Activated gamma-delta T cell (primary cell): ENCODE data around the gene DPP6.
"Not testable (repeated sequence)": the region's sequence is repeated elsewhere in the genome, so short reads cannot be mapped to it uniquely, and the experiment has no call there.

Source experiments
- DNase-seq: peaks from one replicate; lab custom pipeline; 2025; lab: John Stamatoyannopoulos, UW

Gene DPP6

DNA sequence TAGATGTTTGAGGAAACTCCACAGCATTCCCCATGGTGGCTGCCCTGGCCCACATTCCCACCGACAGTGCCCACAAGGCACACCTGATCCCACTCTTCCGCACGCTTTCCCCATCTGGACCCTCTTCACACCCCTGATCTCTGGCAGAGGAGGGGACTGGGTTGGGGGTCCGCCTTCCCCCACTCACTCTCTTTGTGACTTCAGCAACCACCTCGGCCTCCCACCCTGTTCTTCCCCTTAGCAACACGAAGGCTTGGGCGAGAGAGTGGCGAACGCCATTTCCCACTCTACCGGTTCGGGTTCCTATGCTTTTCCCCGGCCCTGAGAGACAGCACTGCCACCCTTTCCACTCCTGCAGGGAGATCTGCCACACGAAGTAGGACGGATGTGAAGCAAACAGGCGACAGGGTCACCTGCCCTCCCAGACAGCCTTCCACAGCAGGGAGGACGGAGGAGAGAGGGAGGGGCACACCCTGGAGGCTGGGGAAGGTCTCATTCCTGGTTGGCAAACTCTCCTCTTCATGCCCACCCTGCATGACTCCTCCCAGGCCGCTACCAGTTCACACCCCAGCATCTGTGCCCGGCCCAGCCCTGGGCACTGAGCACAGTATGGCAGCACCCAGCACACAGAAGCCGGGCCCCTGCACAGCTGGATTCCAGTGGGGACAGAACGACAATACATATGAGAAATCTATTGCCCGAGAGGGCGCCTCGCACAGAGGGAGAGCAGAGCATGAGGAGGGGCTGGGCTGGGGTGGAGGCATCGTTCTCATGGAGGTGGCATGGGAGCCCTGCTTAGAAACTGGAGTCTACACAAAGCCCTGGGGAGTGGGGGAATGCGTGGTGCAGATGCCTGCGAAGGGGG, 857.3 kb downstream of the DPP6 start:
- DNase-seq = no peak

DNA sequence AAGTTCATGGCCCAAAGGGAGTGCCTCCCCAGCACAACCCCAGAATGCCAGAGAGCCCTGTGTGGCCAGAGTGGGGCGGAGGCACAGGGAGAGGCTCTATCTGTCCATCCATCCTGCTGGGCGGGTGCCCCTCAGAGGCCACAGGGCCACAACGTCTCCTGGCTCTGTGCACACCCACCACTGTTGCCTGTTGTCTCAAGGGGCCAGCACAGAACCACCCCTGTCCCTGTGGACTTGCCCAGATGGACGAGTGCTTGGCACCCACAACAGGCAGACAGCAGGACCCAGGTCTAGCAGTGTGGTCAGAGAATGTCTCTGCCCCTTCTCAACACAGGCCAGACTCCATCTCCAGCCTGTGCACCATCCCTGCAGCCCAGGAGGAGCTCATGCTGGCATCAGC, 857.9 kb downstream of the DPP6 start:
- no peak for DNase-seq

DNA sequence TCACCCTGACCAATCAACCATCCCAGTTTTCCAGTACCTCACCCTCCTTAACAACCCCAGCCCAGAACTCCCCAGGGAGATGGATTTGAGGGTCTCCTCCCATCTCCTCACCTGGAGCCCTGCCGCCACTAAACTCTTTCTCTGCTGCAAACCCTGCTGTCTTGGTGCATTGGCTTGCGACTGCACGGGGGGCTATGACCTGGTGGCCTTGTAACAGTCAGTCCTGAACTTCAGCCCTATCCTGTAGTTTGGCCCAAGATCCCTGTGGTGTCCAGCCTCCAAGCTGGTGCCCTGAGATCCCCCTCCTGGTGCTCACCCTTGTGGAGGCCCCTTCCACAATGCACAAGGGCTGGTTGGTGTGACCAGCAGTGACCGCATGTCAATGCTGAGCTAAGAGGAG, 858.8 kb downstream of the DPP6 start:
- DNase-seq = no peak

DNA sequence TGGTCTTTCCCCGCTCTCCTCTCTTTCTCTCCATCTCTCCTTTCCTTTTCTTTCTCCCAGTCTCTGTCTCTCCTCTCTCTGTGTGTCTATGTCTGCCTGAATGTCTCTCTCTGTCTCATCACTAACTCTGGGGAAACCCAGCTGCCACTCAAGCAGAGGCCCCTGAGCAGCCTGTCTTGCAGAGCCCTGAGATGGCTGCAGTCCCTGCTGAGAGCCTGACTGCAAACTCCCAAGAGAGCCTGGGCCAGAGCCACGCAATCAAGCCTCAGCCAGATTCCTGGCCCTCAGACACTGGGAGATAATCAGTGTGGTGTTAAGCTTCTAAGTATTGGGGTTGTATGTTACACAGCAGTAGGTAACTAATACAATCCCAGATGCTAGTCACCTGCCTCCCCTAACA, 859.2 kb downstream of the DPP6 start:
- no peak for DNase-seq

DNA sequence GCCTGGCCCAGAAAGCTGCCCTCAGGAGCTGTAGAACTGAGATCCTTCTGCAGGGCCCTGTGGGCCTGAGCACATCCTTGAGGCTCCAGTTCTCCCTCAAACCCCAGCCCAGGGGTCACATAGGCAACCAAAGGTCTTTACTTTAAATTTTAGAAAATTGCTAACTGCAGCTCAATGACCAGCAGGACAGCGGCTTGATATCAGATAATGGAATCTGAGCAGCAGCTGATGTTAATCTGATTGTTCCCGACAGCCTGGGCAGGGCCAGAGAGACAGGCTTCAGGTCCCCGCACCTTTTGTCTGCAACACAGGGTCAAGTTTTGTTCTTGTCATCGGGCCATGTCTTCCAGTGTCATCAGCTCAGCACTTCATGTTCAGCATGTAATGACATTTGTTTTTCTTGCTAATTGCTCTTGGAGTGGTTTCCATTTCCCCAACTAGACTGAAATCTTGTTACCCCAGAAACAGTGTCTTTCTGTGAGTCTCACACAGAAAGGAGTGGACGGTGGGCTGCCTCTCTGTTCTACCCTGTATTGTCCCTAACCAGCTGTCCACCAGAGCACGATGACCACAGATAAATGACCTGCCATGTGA, 859.8 kb downstream of the DPP6 start:
- no peak for DNase-seq

DNA sequence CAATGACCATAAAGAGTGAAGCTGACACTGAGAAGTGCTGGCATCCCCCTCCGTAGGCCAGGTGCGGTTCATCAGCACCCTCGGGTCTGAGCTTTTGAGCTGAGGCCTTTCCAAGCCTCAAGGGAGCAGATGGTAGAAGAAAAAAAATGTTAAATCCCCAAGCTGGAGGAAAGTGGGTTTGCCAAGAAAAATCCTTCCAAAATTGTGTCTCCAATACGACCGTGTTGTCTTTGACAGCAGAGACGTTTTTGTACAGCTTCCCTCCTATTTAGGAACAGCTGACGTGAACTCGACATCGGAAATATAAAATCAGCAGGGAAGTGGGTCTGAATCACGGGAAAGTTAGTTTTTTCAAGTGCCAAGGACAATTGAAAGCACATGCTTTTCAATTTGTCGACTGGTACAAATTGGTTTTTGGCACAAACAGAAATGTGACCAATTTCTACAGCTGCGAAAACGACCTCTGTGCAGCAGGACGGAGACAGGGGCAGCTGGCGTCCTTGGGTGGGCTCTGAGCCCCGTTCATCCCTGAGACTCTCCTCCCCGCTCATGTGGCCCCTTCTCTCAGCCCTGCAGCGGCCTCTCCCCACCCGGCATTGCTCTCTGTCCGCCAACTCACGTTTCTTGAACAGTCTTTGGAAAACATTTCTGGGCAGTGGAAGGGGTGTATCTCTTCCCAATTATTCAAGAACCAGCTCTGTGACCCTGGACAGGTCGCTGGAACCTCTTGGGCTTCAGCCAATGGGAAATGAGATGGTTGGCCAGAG, 860.9 kb downstream of the DPP6 start:
- DNase-seq = no peak

DNA sequence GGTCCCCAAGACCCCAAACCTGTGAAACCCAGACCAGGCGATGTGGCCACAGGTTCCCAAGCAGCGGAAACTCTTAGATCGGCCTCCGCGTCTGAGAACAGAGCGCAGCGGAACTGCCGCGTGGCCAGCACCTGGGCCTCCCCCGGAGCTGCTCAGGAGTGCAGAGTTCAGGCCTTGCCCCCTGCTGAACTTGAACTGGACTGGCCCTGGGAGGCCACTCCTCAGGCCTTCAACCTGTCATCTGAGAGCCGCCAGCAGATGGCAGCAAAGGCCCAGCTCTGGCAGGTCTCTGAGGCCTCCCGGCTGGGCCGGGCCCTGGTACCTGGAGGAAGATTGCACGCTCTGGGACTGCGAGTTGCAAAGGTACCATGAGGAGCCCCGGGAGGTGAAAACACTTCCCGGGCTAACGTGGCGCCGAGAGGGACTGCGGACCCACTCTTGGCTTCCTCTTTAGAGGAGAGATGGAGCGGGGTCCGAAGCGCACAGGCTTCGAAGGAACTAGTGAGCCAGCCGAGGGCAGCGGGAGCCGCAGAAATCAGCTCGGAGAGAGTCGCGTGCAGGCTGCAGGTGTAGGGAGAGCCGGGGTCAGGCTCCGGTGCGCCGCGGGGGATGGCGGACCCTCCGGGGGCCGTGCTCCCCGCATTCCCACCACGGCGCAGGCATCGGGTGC, 861.6 kb downstream of the DPP6 start:
- DNase-seq = peak; percentile 37

DNA sequence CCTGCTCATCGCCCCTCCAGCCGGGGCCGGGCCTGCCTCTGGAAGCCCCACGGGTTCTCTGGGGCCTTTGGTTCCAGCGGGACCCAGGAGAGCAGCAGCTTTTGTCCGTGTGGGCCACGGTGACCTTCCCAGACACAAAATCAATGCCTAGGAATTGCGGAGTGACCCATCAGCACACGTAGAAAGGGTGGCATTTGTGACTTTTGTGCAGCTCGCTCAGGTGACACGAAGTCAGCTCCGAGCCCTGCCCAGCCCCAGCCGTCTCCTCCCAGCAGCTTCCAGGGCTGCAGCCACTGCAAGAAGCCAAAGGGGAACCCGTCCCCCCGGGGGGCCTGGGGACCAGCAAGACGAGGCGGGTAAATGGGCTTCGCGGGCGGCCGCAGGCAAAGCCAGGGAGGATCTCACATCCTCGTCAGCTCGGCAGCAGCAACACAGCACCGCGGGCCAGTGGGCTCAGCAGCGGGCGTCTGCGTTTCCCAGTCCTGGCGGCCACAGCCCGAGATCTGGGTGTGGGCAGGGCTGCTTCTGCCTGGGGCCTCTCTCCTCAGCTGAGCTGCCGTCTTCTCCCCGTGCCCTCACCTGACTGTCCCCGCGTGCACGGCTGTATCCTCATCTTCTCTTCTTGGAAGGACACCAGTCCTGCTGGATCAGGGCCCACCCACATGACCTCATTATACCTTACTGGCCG, 862.3 kb downstream of the DPP6 start:
- no peak for DNase-seq

DNA sequence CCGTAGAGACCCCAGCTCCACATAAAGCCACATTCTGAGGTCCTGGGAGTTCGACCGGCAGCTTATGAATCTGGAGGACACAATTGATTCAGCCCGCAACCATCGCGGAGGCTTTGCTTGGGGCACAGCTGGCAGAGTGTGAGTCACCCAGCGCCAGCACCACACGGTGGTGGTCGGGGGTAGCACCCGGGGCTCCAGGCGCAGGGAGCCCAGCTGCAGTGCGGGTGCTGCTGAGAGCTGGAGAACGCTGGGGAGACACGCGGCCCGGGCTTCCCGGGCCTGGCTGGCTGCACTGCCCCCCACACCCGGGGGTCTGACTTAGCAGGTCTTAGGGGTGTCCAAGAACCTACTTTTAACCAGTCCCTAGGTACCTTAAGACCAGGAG, 862.8 kb downstream of the DPP6 start:
- DNase-seq = no peak

DNA sequence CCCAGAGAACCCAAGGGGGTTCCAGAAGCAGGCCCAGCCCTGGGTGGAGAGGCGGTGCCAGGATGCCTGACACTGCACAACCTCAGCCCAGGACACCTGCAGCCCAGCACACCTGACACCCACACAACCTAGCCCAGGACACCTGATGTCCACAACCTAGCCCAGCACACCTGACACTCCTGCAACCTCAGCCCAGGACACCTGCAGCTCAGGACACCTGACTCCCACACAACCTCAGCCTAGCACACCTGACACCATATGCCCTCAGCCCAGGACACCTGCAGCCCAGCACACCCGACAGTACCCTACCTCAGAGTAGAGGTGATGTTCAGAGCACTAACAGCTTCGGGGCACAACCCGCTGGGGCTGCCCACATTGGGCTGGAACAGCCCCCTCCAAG, 863.4 kb downstream of the DPP6 start:
- DNase-seq = no peak

DNA sequence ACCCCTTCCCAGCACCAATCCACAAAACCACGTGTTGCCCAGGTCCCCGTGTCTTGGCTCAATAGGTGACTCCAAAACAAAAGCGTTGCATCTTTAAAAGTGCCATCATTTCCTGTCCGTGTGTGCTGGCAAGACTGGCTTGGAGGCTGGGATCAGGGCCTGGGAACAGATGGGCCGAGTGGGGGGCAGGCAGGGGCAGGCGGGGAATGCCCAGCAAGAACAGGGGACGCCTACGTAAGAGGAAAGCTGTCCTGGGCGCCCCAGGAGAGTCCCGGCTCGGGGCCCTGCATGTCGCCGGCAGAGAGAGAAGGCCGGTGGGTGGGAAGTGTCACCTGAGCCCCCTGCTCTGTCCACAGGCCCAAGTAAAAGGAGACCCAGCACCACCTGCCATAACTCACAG, 864.2 kb downstream of the DPP6 start:
- DNase-seq = no peak

DNA sequence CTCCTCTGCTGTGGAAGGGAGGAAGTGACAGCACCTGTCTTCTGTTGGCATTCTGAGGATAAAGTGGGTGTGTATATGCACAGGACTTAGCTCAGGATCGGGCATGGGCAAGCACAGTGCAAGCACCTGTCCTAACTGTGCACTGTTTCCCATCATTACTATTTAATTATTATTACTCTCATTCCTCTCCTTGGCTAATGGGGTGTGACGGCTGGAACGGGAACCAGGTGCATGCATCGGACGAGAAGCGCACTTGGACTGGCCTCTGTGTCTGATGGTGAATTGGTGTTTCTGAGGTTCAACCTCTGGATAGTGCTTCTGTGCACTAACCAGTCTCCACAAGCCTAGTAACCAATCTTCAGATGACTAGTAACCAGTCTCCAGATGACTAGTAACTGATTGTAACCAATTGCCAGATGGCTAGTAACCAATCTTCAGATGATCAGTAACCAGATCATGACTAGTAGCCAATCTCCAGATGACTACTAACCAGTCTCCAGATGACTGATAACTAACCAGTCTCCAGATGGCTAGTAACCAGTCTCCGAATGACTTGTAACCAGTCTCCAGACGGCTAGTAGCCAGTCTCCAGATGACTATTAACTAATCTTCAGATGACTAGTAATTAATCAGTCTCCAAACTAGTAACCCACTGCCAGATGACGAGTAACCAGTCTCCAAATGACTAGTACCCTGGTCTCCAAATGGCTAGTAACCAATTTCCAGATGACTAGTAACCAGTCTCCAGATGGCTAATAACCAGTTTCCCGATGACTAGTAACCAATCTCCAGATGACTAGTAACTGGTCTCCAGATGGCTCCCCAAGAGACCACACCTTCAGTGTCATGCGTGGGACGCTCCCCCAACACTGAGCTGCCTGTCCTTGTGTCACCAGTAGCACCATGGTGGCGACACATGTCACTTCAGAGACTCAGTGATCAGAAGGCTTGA, 864.9 kb downstream of the DPP6 start:
- no peak for DNase-seq

DNA sequence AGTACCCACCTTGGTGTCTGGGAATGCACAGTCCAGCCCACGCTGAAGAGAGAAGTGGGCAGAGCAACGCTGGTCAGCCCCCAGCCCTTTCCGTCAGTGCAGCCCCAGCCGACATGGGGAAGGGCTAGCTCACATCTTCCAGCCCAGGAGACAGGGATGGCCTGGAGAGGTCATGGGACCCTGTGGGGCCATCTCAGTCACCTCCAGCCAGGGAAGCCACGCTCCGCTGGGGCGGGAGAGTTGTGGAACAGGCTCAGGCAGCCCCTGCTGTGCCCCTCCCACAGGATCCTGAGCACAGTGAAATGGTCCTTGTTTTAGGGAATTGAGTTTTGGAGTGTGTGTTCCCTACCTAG, 865.6 kb downstream of the DPP6 start:
- DNase-seq = no peak

DNA sequence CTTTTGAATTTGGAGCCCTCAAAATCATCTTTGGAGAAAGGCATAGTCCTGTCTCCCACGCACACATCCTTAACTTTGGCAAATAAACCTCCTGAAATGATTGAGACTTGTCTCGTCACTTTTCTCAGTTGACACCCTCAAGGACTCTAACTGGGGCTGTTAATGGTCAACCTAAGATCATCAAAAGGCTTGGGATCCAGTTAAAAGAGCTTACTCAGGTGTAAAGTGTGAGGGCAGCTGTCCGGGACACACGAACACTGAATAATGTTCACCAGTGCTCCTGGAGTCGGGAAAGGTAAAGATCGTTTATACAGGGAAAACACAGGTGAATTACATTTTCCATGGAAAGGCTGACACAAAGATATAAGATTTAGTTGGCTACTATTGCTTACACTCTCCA, 866.1 kb downstream of the DPP6 start:
- no peak for DNase-seq

DNA sequence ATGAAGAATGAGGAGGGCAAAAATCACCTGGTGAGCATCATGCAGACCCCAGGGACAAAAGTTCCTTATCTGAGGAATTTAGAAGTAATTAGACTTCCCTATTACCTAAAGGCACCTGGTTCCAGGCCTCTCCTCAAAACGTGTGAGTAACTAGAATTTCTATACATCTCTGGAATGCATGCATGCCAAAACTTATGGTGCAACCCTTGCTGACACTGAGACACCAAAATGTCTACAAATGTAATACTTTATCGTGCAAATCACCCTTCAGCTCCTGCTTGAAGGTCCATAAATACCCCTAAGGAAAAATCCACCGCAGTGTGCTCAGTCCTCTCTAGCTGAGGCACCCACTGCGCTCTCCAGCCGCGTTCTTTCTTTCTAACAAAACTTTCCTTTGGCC, 866.5 kb downstream of the DPP6 start:
- DNase-seq = no peak

DNA sequence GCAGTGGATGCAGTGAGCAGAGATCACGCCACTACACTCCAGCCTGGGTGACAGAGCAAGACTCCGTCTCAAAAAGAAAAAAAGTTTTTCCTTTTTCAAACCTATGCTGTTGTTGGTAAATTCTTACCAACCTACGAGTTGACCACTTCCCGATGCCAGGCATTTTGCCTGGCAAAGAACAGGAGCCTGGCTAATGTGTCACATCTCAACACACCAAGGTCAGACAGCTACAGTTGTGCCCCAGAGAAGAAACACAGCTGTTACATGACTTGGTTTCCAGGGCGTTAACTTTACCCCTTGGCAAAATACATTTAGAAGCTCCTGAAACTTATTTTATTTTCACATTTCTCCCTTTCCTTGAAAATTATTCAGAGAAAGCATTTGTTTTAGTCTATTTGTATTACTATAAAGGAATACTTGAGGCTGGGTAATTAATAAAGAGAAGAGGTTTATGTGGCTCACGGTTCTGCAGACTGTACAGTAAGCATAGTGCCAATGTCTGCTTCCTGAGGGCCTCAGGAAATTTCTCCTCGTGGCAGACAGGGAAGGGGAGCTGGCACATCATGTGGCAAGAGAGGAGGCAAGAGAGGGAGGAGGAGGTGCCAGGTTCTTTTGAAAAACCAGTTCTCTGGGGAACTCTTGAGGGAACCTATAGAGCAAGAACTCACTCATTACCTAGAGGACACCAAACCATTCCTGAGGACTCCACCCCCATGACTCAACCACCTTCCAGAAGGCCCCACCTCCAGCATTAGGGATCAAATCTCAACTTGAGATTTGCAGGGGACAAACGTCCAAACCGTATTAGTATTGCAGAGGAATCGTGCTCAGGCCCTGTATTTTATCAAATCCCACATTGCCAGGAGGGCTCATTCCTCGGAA, 867.4 kb downstream of the DPP6 start:
- no peak for DNase-seq

DNA sequence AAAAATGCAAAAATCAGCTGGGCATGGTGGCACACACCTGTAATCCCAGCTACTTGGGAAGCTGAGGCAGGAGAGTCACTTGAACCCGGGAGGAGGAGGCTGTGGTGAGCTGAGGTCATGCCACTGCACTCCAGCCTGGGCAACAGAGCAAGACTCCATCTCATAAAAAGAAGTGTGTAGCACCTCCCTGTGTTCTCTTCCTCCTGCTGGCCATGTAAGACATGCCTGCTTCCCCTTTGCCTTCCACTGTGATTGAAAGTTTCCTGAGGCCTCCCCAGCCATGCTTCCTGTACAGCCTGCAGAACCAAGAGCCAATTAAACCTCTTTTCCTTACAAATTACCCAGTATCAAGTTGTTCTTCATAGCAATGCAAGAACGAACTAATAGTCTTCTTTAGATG, 870.3 kb downstream of the DPP6 start:
- not testable (repeated sequence) for DNase-seq

DNA sequence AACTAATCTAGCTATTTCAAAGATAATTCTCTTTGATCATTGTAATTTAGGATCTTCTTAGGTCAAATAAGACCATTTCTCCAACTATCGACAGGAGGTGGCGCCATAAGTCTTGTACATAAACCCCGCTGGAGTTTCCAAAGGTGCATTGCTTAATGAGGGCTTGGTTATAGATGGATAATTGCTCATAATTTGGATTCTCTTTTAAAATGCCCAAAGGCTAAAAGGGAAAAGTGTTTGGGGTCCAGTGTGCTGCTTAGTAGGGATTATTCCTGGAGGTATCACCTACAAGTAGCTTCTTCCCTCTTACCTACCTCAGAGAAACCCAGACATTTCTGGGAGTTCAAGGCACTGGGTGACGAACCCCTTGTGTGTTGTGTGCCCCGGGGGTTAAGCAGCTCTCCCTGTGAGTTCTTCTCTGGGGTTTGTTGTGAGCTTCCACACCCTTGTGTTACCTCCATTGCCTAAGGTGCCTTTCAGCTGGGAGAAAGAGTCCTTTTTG, 875.5 kb downstream of the DPP6 start:
- no peak for DNase-seq

DNA sequence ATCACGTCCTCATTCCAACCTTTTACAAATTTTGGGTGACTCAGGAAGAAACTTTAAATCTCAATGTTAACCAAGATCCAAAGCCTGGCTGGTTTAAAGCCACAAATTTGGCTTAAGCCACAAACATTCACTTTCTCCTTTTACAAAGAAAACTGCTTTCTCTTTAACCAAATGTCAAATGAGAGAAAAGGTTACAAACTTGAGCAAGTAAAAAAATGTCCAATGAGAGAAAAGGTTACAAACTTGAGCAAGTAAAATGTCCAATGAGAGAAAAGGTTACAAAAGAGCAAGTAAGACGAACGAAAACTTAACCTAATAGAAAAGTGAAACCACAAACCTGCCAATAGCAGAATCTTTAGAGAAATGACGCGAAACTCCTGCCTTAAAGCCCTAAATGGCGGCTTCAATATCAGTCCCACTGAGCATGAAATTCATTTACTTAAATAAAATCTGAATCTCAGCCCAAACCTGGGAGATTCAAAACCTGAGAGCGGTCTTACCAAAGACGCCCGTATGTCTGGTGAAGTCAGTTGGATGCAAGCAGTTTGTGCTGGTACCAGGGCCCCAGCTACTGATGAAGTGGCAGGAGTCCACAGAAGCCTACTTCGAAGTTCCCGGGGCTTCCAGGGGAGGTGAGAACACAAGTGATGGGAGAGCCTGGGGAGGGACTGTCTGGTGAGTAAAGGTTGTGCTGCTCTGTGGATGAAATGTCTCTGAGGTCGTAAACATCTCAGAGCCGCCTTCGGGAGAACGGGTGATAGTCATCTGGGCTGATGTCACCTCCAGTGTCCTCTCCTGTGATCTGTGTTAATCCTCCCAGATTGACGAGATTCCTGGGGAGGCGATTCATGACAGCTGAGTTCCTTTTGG, 876.2 kb downstream of the DPP6 start:
- no peak for DNase-seq
